Caco-2 (cell line): ENCODE data around the gene MYO5B. TPM values are rescaled to one million over a fixed set of nuclear protein-coding genes. Genes with fewer than 3 reads are reported as not detected.

Source experiments
- BruUV-seq: library from RNA; stranded (reverse); fragments of 400-500 nt; replicated peaks from 2 replicates; lab custom pipeline; 2021; lab: Mats Ljungman, UMichigan
- CTCF ChIA-PET: fragments of 300-600 bp; sonication (Branson Sonifier 250); formaldehyde crosslinking; loops from one replicate; lab custom pipeline; 2022; ENCODE audit warnings: antibody characterized with exemption; lab: Charles Lee
- POLR2A ChIA-PET: fragments of 300-600 bp; sonication (Branson Sonifier 250); formaldehyde crosslinking; loops from one replicate; lab custom pipeline; 2022; ENCODE audit warnings: antibody characterized with exemption; lab: Charles Lee
- DNase-seq, 2 experiments: peaks; one replicate each; pipeline versions ENCODE4 v3.0.0 to v3.0.0-alpha.2; 2020 to 2022
- H3K27me3 ChIP-seq: replicated peaks from 2 replicates; pipeline ENCODE4 v1.6.0; 2011; ENCODE audit warnings: low read length; ENCODE audit not compliant: control insufficient read depth, insufficient read depth
- H3K36me3 ChIP-seq: 2 replicates; pipeline ENCODE4 v1.5.1; 2011; ENCODE audit warnings: low read length; ENCODE audit not compliant: control insufficient read depth, insufficient read depth
- H3K4me1 ChIP-seq: fragments of 250-450 bp; sonication (Bioruptor Pico); 2 replicates; pipeline ENCODE4 v1.5.1; 2020; ENCODE audit warnings: mild to moderate bottlenecking
- H3K4me3 ChIP-seq: 2 replicates; pipeline ENCODE4 v1.5.1; 2011; ENCODE audit warnings: low read depth, mild to moderate bottlenecking, control low read depth, low read length
- H3K9me3 ChIP-seq: fragments of 250-450 bp; sonication (Bioruptor Pico); 2 replicates; pipeline ENCODE4 v1.5.1; 2020; ENCODE audit warnings: mild to moderate bottlenecking, moderate library complexity
- H3K27ac Mint-ChIP-seq: one replicate; pipeline ENCODE4 v1.8.0; 2022; ENCODE audit warnings: mixed read lengths; ENCODE audit not compliant: unreplicated experiment
- H3K27me3 Mint-ChIP-seq: one replicate; pipeline ENCODE4 v1.8.0; 2022; ENCODE audit warnings: mixed read lengths; ENCODE audit not compliant: insufficient read depth, unreplicated experiment
- H3K36me3 Mint-ChIP-seq: one replicate; pipeline ENCODE4 v1.8.0; 2022; ENCODE audit warnings: mild to moderate bottlenecking, mixed read lengths; ENCODE audit not compliant: insufficient read depth, unreplicated experiment
- H3K4me1 Mint-ChIP-seq: one replicate; pipeline ENCODE4 v1.8.0; 2022; ENCODE audit warnings: low read depth, mixed read lengths; ENCODE audit not compliant: unreplicated experiment
- H3K4me3 Mint-ChIP-seq: one replicate; pipeline ENCODE4 v1.8.0; 2022; ENCODE audit warnings: mild to moderate bottlenecking, moderate library complexity, mixed read lengths; ENCODE audit not compliant: unreplicated experiment
- H3K9me3 Mint-ChIP-seq: one replicate; pipeline ENCODE4 v1.8.0; 2022; ENCODE audit warnings: mixed read lengths; ENCODE audit not compliant: unreplicated experiment
- intact Hi-C: fragments of 100-400 bp; cut with micrococcal nuclease; formaldehyde crosslinking; loops from one replicate; pipeline ENCODE4 v1.10.0; 2022; ENCODE audit not compliant: unreplicated experiment
- total RNA-seq: library from RNA; stranded (reverse); gene quantifications from 2 replicates; pipeline ENCODE4 v1.2.3, GENCODE V29; 2022
- TF ChIP-seq, protein P1 (sequence below), 2 experiments: fragments of 200-600 bp in 1 of 2; IDR thresholded peaks; 1 replicate in 1 of 2; 2 replicates in 1 of 2; pipeline versions ENCODE4 v1.5.1 to v1.8.0; 2011 to 2022; ENCODE audit warnings: antibody characterized with exemption in 1 of 2, control low read depth in 1 of 2, inconsistent platforms in 1 of 2, low read depth in 1 of 2, low read length in 1 of 2, mild to moderate bottlenecking in 1 of 2, moderate library complexity in 1 of 2; ENCODE audit not compliant: insufficient read depth in 1 of 2, severe bottlenecking in 1 of 2, unreplicated experiment in 1 of 2

MYO5B gene
- total RNA-seq, 1 experiment from 2014 or later = 28.3 TPM

DNA sequence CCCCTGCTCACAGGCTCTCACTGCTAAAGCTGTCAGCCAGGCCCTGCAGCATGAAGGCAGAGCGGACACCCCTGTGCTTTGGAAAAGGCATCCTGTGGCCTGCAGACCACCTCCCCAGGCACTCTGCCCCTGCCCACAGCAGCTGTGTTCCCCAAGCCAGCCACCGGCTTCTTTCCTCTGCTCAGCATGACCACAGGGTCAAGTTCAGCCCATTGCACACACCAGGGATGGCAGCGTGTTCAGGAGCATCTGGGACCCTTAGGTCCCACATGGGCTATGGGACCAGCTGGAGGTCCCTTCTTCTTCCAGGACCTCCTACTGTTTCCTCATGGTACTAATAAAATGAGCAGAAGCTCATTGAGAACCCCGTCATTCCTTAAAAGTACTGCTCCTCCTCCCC lies 263.2 kb downstream of the MYO5B start:
- no peak overlapping the region for H3K27ac Mint-ChIP-seq

DNA sequence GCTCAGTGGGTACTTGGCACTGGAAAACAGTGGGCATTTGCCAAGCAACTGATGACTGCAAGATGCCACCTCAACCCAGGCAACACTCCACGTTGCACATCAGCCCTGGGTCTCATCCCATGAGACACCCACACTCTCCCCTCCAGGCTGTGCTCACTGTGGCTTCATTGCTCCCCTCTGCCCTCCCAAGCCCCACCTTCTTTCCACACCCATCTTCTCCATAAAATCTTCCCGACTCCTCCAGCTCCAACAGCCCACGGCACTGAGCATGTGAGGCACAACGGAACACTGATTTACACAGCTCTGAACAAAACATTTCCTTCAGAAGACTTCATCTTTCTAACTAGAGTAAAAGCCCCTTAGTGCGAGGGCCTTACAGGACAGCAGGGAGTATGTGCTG lies 263.8 kb downstream of the MYO5B start:
- TF ChIP-seq, protein P1, sequence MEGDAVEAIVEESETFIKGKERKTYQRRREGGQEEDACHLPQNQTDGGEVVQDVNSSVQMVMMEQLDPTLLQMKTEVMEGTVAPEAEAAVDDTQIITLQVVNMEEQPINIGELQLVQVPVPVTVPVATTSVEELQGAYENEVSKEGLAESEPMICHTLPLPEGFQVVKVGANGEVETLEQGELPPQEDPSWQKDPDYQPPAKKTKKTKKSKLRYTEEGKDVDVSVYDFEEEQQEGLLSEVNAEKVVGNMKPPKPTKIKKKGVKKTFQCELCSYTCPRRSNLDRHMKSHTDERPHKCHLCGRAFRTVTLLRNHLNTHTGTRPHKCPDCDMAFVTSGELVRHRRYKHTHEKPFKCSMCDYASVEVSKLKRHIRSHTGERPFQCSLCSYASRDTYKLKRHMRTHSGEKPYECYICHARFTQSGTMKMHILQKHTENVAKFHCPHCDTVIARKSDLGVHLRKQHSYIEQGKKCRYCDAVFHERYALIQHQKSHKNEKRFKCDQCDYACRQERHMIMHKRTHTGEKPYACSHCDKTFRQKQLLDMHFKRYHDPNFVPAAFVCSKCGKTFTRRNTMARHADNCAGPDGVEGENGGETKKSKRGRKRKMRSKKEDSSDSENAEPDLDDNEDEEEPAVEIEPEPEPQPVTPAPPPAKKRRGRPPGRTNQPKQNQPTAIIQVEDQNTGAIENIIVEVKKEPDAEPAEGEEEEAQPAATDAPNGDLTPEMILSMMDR (IDR thresholded peaks at IDR 0.05; ENCODE audit: insufficient read depth in 1 of 2, low read depth in 1 of 2, low read length in 1 of 2, severe bottlenecking in 1 of 2, unreplicated experiment in 1 of 2) = no peak
- Histone ChIP-seq H3K27me3 (no peaks in the 10 kb centered on the region), H3K36me3 (no peaks in the 10 kb centered on the region), H3K4me1 (no peaks in the 10 kb centered on the region), H3K4me3 (no peak overlapping the region), H3K9me3 (no peaks in the 10 kb centered on the region)
- intact Hi-C loops = no loop called here
- no peak overlapping the region for H3K4me3 Mint-ChIP-seq
- POLR2A ChIA-PET = no interaction called here
- peaks cover 9% of the 10 kb centered on the region for H3K36me3 Mint-ChIP-seq
- no peaks in the 10 kb centered on the region for H3K4me1 Mint-ChIP-seq
- BruUV-seq = no TSS peak
- H3K27ac Mint-ChIP-seq = no peak overlapping the region
- no peak for DNase-seq
- no peaks in the 10 kb centered on the region for H3K27me3 Mint-ChIP-seq
- no peaks in the 10 kb centered on the region for H3K9me3 Mint-ChIP-seq
- CTCF ChIA-PET = no interaction called here

More for the DNA sequence above, 263.2 kb downstream of the MYO5B start:
- BruUV-seq = no TSS peak
- intact Hi-C loops = no loop called here
- ChIA-PET POLR2A (no interaction called here), CTCF (no interaction called here)
- DNase-seq = no peak
- Histone ChIP-seq H3K4me3 (no peak overlapping the region), H3K4me1 (no peaks in the 10 kb centered on the region), H3K9me3 (no peaks in the 10 kb centered on the region), H3K36me3 (no peaks in the 10 kb centered on the region), H3K27me3 (no peaks in the 10 kb centered on the region)
- H3K27me3 Mint-ChIP-seq = no peaks in the 10 kb centered on the region
- no peaks in the 10 kb centered on the region for H3K9me3 Mint-ChIP-seq
- H3K36me3 Mint-ChIP-seq = peaks cover 7% of the 10 kb centered on the region
- TF ChIP-seq, protein P1 (IDR thresholded peaks at IDR 0.05; ENCODE audit: insufficient read depth in 1 of 2, low read depth in 1 of 2, low read length in 1 of 2, severe bottlenecking in 1 of 2, unreplicated experiment in 1 of 2) = no peak
- no peaks in the 10 kb centered on the region for H3K4me1 Mint-ChIP-seq
- H3K4me3 Mint-ChIP-seq = no peak overlapping the region

DNA sequence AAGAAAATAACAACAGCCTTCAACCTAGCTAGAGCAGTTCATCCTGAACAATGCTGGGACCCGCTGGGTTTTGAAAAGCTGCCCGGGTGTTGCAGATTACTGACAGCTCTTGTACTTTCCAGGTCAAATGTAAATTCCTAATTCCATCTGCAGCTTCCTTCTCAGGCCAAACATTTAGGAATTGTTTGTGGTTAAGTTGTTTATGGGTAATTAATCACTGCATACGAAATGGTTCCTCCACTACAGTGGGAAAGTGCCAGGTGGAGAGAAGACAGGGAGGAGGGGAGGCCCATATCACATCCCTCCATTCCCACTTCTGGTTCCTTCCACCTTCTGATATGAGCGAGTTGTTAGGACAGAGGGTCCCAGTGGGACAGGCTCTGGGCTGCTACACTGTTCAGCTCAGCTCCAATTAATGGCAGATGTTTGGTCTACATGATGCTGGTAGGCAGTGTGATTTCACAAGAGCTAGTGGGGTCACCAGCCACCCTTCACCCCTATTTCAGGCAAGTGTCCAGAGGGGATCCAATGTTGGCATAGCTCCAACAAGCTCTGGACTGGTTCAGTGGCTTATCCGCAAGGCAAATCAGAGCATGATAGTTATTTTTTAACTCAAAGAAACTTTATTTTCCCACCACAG lies 268.7 kb downstream of the MYO5B start:
- no peaks in the 10 kb centered on the region for H3K9me3 Mint-ChIP-seq
- no peaks in the 10 kb centered on the region for H3K27me3 ChIP-seq
- intact Hi-C loops = no loop called here
- H3K27ac Mint-ChIP-seq = no peak overlapping the region
- no TSS peak for BruUV-seq
- no peaks in the 10 kb centered on the region for H3K36me3 ChIP-seq
- H3K4me3 ChIP-seq = no peak overlapping the region
- ChIA-PET POLR2A (no interaction called here), CTCF (no interaction called here)
- H3K4me1 ChIP-seq = no peaks in the 10 kb centered on the region
- H3K4me1 Mint-ChIP-seq = no peaks in the 10 kb centered on the region
- H3K9me3 ChIP-seq = no peaks in the 10 kb centered on the region
- H3K36me3 Mint-ChIP-seq = peaks cover 10% of the 10 kb centered on the region
- H3K4me3 Mint-ChIP-seq = no peak overlapping the region
- H3K27me3 Mint-ChIP-seq = no peaks in the 10 kb centered on the region
- DNase-seq = no peak
- TF ChIP-seq, protein P1 (IDR thresholded peaks at IDR 0.05; ENCODE audit: insufficient read depth in 1 of 2, low read depth in 1 of 2, low read length in 1 of 2, severe bottlenecking in 1 of 2, unreplicated experiment in 1 of 2) = no peak
